H9 (cell line): ENCODE results near the gene CMTM7. TPM values are rescaled to one million over a fixed set of nuclear protein-coding genes. Genes with fewer than 3 reads are reported as not detected.
A peak's percentile ranks its signal among the peaks of the same experiment; 100 is the strongest.

Experiments used
- DNase-seq: peaks from one replicate; pipeline ENCODE4 v3.0.0-alpha.2; 2017
- H2AFZ ChIP-seq: one replicate; pipeline ENCODE4 v1.6.1; 2013; ENCODE audit warnings: mild to moderate bottlenecking, low read length, control low read depth, moderate library complexity
- H2AK5ac ChIP-seq: 2 replicates; pipeline ENCODE4 v1.6.1; 2013; ENCODE audit warnings: low read length, control low read depth, mixed read lengths; ENCODE audit not compliant: insufficient read length
- H2BK120ac ChIP-seq: one replicate; pipeline ENCODE4 v1.6.1; 2013; ENCODE audit warnings: low read depth, mild to moderate bottlenecking, low read length, control low read depth, inconsistent platforms; ENCODE audit not compliant: poor library complexity, severe bottlenecking
- H2BK12ac ChIP-seq: 2 replicates; pipeline ENCODE4 v1.6.1; 2013; ENCODE audit warnings: low read length, control low read depth, mixed read lengths, low read depth; ENCODE audit not compliant: insufficient read length
- H2BK15ac ChIP-seq: 2 replicates; pipeline ENCODE4 v1.6.1; 2013; ENCODE audit warnings: low read depth, low read length, control low read depth
- H2BK20ac ChIP-seq: one replicate; pipeline ENCODE4 v1.6.1; 2013; ENCODE audit warnings: low read depth, mild to moderate bottlenecking, low read length, control low read depth, inconsistent platforms; ENCODE audit not compliant: poor library complexity, severe bottlenecking
- H2BK5ac ChIP-seq: 2 replicates; pipeline ENCODE4 v1.6.1; 2013; ENCODE audit warnings: low read length, control low read depth, mixed read lengths; ENCODE audit not compliant: insufficient read length
- H3K14ac ChIP-seq: 2 replicates; pipeline ENCODE4 v1.6.1; 2013; ENCODE audit warnings: low read length, control low read depth; ENCODE audit not compliant: insufficient read depth
- H3K18ac ChIP-seq: 2 replicates; pipeline ENCODE4 v1.6.1; 2013; ENCODE audit warnings: low read depth, mild to moderate bottlenecking, mixed read lengths, low read length, control low read depth; ENCODE audit not compliant: insufficient read length
- H3K23ac ChIP-seq: 2 replicates; pipeline ENCODE4 v1.6.1; 2013; ENCODE audit warnings: low read length, control low read depth, mixed read lengths, low read depth; ENCODE audit not compliant: insufficient read length
- H3K23me2 ChIP-seq: 2 replicates; pipeline ENCODE4 v1.6.1; 2013; ENCODE audit warnings: low read depth, mild to moderate bottlenecking, mixed read lengths, low read length, control low read depth; ENCODE audit not compliant: insufficient read length, poor library complexity, severe bottlenecking
- H3K27ac ChIP-seq: 2 replicates; pipeline ENCODE4 v1.5.1; 2013; ENCODE audit warnings: low read length, control low read depth, mixed read lengths, low read depth; ENCODE audit not compliant: insufficient read length
- H3K27me3 ChIP-seq: 2 replicates; pipeline ENCODE4 v1.6.1; 2013; ENCODE audit warnings: low read length, control low read depth, inconsistent platforms; ENCODE audit not compliant: insufficient read depth
- H3K4ac ChIP-seq: 2 replicates; pipeline ENCODE4 v1.6.1; 2013; ENCODE audit warnings: low read depth, mild to moderate bottlenecking, control low read depth, inconsistent platforms, low read length, moderate library complexity
- H3K4me1 ChIP-seq: 2 replicates; pipeline ENCODE4 v1.6.1; 2013; ENCODE audit warnings: low read length, control low read depth, inconsistent platforms; ENCODE audit not compliant: insufficient read depth
- H3K4me2 ChIP-seq: 2 replicates; pipeline ENCODE4 v1.6.1; 2013; ENCODE audit warnings: low read length, control low read depth, mixed read lengths; ENCODE audit not compliant: insufficient read length, insufficient read depth
- H3K56ac ChIP-seq: 2 replicates; pipeline ENCODE4 v1.6.1; 2013; ENCODE audit warnings: low read depth, mild to moderate bottlenecking, mixed read lengths, low read length, control low read depth; ENCODE audit not compliant: insufficient read length
- H3K79me1 ChIP-seq: 2 replicates; pipeline ENCODE4 v1.6.1; 2013; ENCODE audit warnings: low read depth, mild to moderate bottlenecking, moderate library complexity, low read length, control low read depth, inconsistent platforms; ENCODE audit not compliant: insufficient read depth, poor library complexity, severe bottlenecking
- H3K79me2 ChIP-seq: 2 replicates; pipeline ENCODE4 v1.6.1; 2013; ENCODE audit warnings: low read length, control low read depth, inconsistent platforms; ENCODE audit not compliant: insufficient read depth
- H3K9ac ChIP-seq: 2 replicates; pipeline ENCODE4 v1.6.1; 2013; ENCODE audit warnings: low read length, control low read depth, mixed read lengths; ENCODE audit not compliant: insufficient read length; ENCODE audit errors: extremely low read depth
- H3K9me3 ChIP-seq: one replicate; pipeline ENCODE4 v1.6.1; 2013; ENCODE audit warnings: low read depth, low read length, inconsistent platforms; ENCODE audit not compliant: control insufficient read depth
- H3T11ph ChIP-seq: one replicate; pipeline ENCODE4 v1.6.1; 2013; ENCODE audit warnings: mild to moderate bottlenecking, low read length, control low read depth, inconsistent platforms
- H4K20me1 ChIP-seq: one replicate; pipeline ENCODE4 v1.6.1; 2013; ENCODE audit not compliant: control insufficient read depth, insufficient read length, insufficient read depth
- H4K5ac ChIP-seq: 2 replicates; pipeline ENCODE4 v1.6.1; 2013; ENCODE audit warnings: low read depth, mild to moderate bottlenecking, mixed read lengths, low read length, control low read depth; ENCODE audit not compliant: insufficient read length
- H4K8ac ChIP-seq: replicated peaks from 2 replicates; pipeline ENCODE4 v1.6.1; 2013; ENCODE audit warnings: low read length, control low read depth, mixed read lengths, low read depth; ENCODE audit not compliant: insufficient read length
- H4K91ac ChIP-seq: 2 replicates; pipeline ENCODE4 v1.6.1; 2013; ENCODE audit warnings: low read depth, mild to moderate bottlenecking, moderate library complexity, mixed read lengths, low read length, control low read depth; ENCODE audit not compliant: insufficient read length
- H3K27ac Mint-ChIP-seq, 3 experiments: 2 replicates in 2 of 3; 3 replicates in 1 of 3; pipeline ENCODE4 v1.8.0; 2020 to 2021; ENCODE audit warnings: mixed read lengths in 3 of 3, mild to moderate bottlenecking in 1 of 3, moderate library complexity in 1 of 3
- H3K27me3 Mint-ChIP-seq: 2 replicates; pipeline ENCODE4 v1.8.0; 2021; ENCODE audit warnings: low read depth, mild to moderate bottlenecking, moderate library complexity, mixed read lengths
- H3K36me3 Mint-ChIP-seq, 3 experiments: 2 replicates in 2 of 3; 3 replicates in 1 of 3; pipeline ENCODE4 v1.8.0; 2020 to 2021; ENCODE audit warnings: low read depth in 3 of 3, mixed read lengths in 3 of 3; ENCODE audit not compliant: insufficient read depth in 1 of 3
- H3K4me1 Mint-ChIP-seq, 2 experiments: 2 replicates each; pipeline ENCODE4 v1.8.0; 2020; ENCODE audit warnings: mixed read lengths in 2 of 2
- H3K4me3 Mint-ChIP-seq, 2 experiments: 2 replicates in 1 of 2; 3 replicates in 1 of 2; pipeline ENCODE4 v1.8.0; 2020 to 2021; ENCODE audit warnings: mild to moderate bottlenecking in 2 of 2, mixed read lengths in 2 of 2, moderate library complexity in 1 of 2
- H3K9me3 Mint-ChIP-seq, 2 experiments: 2 replicates in 1 of 2; 3 replicates in 1 of 2; pipeline ENCODE4 v1.8.0; 2020; ENCODE audit warnings: mild to moderate bottlenecking in 2 of 2, mixed read lengths in 2 of 2, moderate library complexity in 1 of 2
- WGBS: extraction: QIAGEN DNeasy Blood & Tissue Kit; methylation state at CpG from one replicate; pipeline ENCODE4 v1.1.7; 2013; ENCODE audit warnings: missing lambda C conversion rate, low lambda C conversion rate, mixed read lengths; ENCODE audit not compliant: insufficient read length; ENCODE audit errors: extremely low coverage; 5-methylcytosine and 5-hydroxymethylcytosine counted together
- long read RNA-seq: library from polyadenylated mRNA; unstranded; transcript quantifications from one replicate; pipeline ENCODE4 v2.0.0, GENCODE V29; 2020
- total RNA-seq: library from RNA; stranded (reverse); gene quantifications from 2 replicates; pipeline ENCODE4 v1.2.1, GENCODE V29; 2021
- TF ChIP-seq, protein P1 (sequence below): fragments of 200-600 bp; sonication (generic); conservative IDR thresholded peaks from 3 replicates; pipeline ENCODE4 v1.8.0; 2021; ENCODE audit warnings: antibody characterized with exemption, mild to moderate bottlenecking

CMTM7 gene, protein sequence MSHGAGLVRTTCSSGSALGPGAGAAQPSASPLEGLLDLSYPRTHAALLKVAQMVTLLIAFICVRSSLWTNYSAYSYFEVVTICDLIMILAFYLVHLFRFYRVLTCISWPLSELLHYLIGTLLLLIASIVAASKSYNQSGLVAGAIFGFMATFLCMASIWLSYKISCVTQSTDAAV
- 20.6 and 23.9 TPM in 2 replicates for total RNA-seq
- long read RNA-seq, transcript CMTM7-201 (5 exons, 2,038 nt) = major isoform, 33 of 71 reads
- long read RNA-seq, transcript CMTM7-202 (4 exons, 1,214 nt) = minor isoform, 24 of 71 reads
- long read RNA-seq, partial matches to known transcripts = 2 of 71 reads
- long read RNA-seq, other reads (novel, unspliced or antisense) = 10 of 71 reads

- H3K4me1 Mint-ChIP-seq = peaks cover 16 to 17% of the 10 kb centered on the region in 2 experiments
- H3K4me2 ChIP-seq = peak within 1 kb of the TSS; percentile 55
- no peaks in the 10 kb centered on the region for H3K79me2 ChIP-seq
- no peaks in the 10 kb centered on the region for H4K20me1 ChIP-seq
- H3K27me3 Mint-ChIP-seq = peaks cover 23% of the 10 kb centered on the region
- H3K79me1 ChIP-seq = no peaks in the 10 kb centered on the region
- no CpG with 5 or more reads among the region's 107 CpGs for WGBS
- H3K23ac ChIP-seq = no peak within 1 kb of the TSS
- H3K56ac ChIP-seq = no peak within 1 kb of the TSS
- H3T11ph ChIP-seq = no peak within 1 kb of the TSS
- H3K27me3 ChIP-seq = no peaks in the 10 kb centered on the region
- H3K27ac ChIP-seq = no peak within 1 kb of the TSS
- peak within 1 kb of the TSS; percentile 31 for H3K18ac ChIP-seq
- peak within 1 kb of the TSS in 2 of 3 experiments; percentile 82 to 87; a peak in 3 of 7 replicates for H3K27ac Mint-ChIP-seq
- H3K4ac ChIP-seq = no peak within 1 kb of the TSS
- H4K8ac ChIP-seq = no peak within 1 kb of the TSS
- H4K5ac ChIP-seq = no peak within 1 kb of the TSS
- 0 out of 5 replicates have a peak, but pooled peaks cover 0 to 4% of the 10 kb centered on the region in 2 experiments for H3K9me3 Mint-ChIP-seq
- TF ChIP-seq, protein P1, sequence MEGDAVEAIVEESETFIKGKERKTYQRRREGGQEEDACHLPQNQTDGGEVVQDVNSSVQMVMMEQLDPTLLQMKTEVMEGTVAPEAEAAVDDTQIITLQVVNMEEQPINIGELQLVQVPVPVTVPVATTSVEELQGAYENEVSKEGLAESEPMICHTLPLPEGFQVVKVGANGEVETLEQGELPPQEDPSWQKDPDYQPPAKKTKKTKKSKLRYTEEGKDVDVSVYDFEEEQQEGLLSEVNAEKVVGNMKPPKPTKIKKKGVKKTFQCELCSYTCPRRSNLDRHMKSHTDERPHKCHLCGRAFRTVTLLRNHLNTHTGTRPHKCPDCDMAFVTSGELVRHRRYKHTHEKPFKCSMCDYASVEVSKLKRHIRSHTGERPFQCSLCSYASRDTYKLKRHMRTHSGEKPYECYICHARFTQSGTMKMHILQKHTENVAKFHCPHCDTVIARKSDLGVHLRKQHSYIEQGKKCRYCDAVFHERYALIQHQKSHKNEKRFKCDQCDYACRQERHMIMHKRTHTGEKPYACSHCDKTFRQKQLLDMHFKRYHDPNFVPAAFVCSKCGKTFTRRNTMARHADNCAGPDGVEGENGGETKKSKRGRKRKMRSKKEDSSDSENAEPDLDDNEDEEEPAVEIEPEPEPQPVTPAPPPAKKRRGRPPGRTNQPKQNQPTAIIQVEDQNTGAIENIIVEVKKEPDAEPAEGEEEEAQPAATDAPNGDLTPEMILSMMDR = no peak
- H3K23me2 ChIP-seq = peaks cover 14% of the 10 kb centered on the region
- peak within 1 kb of the TSS; percentile 39 for H3K9ac ChIP-seq
- H2BK120ac ChIP-seq = no peak within 1 kb of the TSS
- no peak within 1 kb of the TSS for H2BK12ac ChIP-seq
- H3K4me1 ChIP-seq = no peaks in the 10 kb centered on the region
- peak within 1 kb of the TSS; percentile 40 for H2AFZ ChIP-seq
- H3K4me3 Mint-ChIP-seq = peak within 1 kb of the TSS; percentile 90 to 94
- H2AK5ac ChIP-seq = no peak within 1 kb of the TSS
- H2BK20ac ChIP-seq = no peak within 1 kb of the TSS
- peaks cover 0 to 5% (median 2%) of the 10 kb centered on the region in 3 experiments; a peak in 3 of 7 replicates for H3K36me3 Mint-ChIP-seq
- peak within 1 kb of the TSS; percentile 82 for H3K14ac ChIP-seq
- no peak within 1 kb of the TSS for H4K91ac ChIP-seq
- DNase-seq = peak; percentile 81
- no peak within 1 kb of the TSS for H2BK5ac ChIP-seq
- no peaks in the 10 kb centered on the region for H3K9me3 ChIP-seq
- H2BK15ac ChIP-seq = no peak within 1 kb of the TSS
Observed at GRCh38 chr3:32391643-32392535, at the start of gene CMTM7. CMTM7 (plus strand) TSS chr3:32391853; CDS start chr3:32391907, 54 bp downstream.
